Stimulated activated CD8-positive, alpha-beta memory T cell treated with anti-CD3 and anti-CD28 coated beads, Interleukin-4, amount 100 ng/mL, for 1 hour (primary cell): ENCODE results near the gene PPP1R16B.
A peak's percentile ranks its signal among the peaks of the same experiment; 100 is the strongest.

Experiments
- DNase-seq, 2 donors: peaks; one replicate each; pipeline ENCODE4 v3.0.0-alpha.2; 2020; ENCODE audit warnings: low read depth in 2 of 2, low spot score in 1 of 2

The PPP1R16B gene

DNA sequence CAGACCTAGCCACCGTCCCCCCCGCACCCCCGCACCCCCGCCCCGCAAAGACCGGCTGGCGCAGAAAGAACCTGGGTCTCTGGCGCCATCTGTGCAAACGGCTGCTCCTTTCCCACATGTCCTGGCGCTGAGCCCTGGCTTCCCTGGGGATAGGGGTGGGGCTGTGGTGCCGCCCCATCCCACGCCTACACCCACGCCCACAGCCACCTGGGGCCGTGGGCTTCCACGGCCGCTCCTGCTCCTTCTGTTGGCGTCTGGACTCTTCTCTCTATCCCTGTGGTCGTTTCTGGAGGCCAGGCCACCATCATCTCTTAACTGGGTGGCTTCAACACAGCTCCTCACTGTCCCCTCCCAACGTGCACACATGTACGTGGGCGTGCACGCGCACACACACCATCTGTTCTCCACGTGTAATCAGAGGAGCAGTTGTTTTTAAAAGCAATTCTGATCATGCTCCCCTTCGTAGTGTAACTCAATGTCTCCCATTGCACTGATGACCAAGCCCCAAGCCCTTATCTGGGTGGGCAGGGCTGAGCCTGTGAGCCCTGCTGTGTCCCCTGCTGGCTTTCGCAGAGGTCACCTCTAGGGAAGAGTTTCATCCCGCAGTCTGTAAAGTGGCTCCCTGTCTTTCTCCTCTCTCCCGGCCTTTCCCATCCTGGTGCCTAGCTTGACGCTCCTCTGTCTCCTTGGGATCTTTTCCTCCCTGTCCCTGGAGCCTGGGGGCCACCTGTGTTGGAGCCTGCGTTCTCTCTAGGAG lies 88.8 kb downstream of the PPP1R16B start:
- no peak for DNase-seq

DNA sequence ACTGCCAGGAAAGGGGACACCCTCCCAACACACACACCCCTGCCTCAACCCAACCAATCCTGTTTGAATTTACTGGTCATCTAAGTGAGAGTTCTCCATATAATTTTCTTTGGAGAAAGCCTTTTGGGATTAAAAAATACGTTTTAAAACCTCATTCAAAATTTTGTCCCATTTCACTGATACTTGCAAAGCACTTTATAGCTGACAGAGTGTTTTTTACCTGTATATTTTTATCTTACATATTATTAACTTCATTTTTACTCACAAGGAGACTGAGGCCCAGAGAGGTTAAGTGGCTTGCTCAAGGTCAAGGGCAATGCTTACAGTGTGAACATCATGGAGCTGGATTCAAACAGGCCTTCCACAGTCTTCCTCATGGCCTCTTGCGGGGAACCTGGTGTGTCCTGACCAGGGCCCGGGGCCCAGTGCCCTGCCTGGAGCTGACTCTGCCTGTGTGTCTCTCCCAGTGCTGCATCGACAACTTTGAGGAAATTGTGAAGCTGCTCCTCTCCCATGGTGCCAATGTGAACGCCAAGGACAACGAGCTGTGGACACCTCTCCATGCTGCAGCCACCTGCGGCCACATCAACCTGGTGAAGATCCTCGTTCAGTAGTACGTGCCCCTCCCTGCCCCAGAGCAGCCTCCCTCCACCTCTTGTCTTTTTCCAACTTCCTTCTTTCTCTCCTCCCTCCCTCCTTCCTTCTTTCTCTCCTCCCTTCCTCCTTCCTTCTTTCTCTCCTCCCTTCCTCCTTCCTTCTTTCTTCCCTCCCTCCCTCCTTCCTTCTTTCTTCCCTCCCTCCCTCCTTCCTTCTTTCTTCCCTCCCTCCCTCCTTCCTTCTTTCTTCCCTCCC lies 89.8 kb downstream of the PPP1R16B start:
- DNase-seq, result no peak

GRCh38 chr20:38896009-38896594 lies 90.6 kb downstream of the PPP1R16B start:
- no peak for DNase-seq

DNA sequence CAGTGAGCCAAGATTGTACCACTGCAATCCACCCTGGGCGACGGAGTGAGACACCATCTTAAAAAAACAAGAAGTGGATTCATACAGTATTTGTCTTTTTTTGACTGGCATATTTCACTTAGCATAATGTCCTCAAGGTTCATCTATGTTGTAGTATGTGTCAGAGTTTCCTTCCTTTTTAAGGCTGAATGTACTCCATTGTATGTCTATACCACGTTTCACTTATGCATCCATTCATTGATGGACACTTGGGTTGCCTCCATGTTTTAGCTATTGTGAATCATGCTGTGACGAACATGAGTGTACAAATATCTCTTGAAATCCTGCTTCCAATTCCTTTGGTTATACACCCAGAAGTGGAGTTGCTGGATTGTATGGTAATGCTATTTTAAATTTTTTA lies 91.8 kb downstream of the PPP1R16B start:
- no peak for DNase-seq

- DNase-seq, result no peak
These were observed 95.1 kb downstream of the PPP1R16B start for GRCh38 chr20:38900606-38901005.

- DNase-seq, result no peak
These were observed 97.1 kb downstream of the PPP1R16B start for GRCh38 chr20:38902601-38903000.

DNA sequence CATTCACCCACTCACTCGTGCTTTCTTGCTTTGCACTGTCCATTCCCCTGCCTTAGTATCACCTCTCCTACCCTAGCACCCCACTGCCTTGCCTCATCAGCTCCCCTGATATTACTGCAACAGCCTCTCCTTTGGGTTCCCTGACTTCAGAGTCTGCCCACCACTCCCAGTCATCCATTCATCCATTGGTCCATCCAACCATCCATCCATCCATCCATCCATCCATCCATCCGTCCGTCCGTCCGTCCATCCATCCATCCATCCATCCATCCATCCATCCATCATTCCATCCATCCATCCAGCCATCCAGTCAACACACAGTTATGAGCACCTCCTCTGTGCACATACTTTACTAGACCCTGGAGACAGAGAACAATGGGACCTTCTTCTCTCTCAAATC lies 97.8 kb downstream of the PPP1R16B start:
- DNase-seq, result no peak

- DNase-seq, result no peak
These were observed 99.9 kb downstream of the PPP1R16B start for GRCh38 chr20:38905375-38905774.

DNA sequence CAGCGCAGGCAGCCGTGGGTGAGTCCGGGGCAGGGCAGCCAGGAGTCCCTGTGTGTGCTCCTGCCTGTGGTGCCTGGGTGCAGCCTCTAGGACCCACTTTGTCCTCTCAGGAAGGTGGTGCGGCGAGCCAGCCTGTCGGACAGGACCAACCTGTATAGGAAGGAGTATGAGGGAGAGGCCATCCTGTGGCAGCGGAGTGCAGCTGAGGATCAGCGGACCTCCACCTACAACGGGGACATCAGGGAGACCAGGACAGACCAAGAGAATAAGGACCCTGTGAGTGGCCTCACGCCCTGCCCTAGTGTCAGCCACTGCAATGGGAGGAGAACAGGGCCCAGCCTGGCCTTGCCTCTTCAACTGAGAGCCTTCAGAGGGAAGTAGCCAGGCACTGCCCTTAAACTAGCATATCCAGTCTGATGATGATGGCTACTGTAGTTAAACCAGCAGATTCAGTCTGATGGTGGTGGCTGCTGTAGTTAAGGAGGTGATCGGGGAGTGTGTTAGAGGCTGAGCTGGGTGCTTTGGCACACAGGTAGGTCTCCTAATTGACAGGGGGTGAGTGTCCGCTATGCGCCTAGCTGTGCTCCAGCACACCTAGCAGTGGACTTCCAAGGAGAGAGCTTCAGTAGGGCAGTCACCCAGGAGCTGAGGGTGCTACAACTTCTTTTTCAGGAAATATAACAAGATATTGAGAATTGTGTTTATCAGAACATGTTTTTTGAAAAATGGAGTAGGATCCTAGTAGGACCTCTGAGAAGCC lies 102.6 kb downstream of the PPP1R16B start:
- DNase-seq, result no peak

DNA sequence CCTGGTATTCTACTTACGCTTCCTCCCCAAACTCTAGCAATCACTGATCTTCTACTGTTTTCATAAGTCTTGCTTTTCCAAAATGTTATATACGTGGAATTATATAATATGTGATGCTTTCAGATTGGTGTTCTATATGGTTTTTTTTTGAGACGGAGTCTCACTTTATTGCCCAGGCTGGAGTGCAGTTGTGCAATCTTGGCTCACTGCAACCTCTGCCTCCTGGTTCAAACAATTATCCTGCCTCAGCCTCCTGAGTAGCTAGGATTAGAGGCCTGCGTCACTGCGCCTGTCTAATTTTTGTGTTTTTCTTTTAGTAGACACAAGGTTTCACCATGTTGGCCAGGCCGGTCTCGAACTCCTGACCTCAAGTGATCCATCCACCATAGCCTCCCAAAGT lies 109.9 kb downstream of the PPP1R16B start:
- no peak for DNase-seq

GRCh38 chr20:38917657-38918056 lies 112.2 kb downstream of the PPP1R16B start:
- DNase-seq, result no peak

DNA sequence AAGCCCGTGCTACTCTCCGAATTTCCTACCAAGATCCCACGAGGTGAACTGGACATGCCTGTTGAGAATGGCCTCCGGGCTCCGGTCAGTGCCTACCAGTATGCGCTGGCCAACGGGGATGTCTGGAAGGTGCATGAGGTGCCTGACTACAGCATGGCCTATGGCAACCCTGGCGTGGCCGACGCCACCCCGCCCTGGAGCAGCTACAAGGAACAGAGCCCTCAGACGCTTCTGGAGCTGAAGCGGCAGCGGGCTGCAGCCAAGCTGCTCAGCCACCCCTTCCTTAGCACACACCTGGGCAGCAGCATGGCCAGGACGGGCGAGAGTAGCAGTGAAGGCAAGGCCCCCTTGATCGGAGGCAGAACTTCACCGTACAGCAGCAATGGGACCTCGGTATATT lies 112.7 kb downstream of the PPP1R16B start:
- no peak for DNase-seq

DNA sequence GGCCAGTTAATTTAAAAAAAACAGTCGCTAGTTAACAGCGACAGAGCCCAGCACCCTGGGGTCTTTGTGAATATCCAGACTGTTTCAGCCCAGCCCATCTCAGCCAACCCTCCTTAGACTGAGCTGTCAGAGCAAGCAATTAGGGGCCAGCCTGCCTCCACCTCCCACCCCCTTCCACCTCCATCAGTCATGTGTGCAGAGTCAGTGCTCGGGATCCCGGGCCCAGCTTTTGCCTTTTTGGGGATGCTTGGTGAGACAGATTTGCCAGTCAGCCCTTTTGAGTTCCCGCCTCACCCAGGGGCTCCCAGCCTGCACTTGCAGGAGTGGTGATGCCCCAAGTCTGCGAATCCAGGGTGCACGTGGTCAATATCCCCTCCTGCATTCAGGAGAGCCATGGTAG lies 114.2 kb downstream of the PPP1R16B start:
- DNase-seq, result no peak

GRCh38 chr20:38920411-38920810 lies 114.9 kb downstream of the PPP1R16B start:
- DNase-seq, result no peak

DNA sequence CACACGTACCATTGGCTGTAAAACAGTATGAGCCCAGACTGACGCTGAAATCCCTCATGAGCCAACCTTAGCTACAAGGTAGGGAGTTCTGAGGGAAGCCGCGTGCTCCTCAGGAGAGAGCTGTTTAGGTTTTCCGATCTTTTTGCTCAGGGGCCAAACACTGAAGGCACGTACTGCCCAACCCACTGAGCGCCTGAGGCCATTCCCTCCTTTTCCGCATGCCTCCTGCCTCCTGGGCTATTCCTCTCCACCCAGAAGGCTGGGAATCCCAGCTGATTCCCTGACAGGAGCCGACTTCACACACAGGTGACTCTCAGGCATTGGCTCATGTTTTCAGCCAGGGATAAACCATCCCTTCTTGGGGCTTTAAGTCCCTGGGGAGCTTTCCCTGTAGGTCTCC lies 115.4 kb downstream of the PPP1R16B start:
- no peak for DNase-seq

- no peak for DNase-seq
These were observed 119.2 kb downstream of the PPP1R16B start for GRCh38 chr20:38924718-38925117.

- peak; percentile 75 to 82 for DNase-seq
These were observed 120.8 kb downstream of the PPP1R16B start, which contains the start of gene FAM83D for GRCh38 chr20:38926142-38926933. TSS of gene FAM83D (plus strand) at chr20:38926417. CDS start at chr20:38926443, 26 bp downstream.

DNA sequence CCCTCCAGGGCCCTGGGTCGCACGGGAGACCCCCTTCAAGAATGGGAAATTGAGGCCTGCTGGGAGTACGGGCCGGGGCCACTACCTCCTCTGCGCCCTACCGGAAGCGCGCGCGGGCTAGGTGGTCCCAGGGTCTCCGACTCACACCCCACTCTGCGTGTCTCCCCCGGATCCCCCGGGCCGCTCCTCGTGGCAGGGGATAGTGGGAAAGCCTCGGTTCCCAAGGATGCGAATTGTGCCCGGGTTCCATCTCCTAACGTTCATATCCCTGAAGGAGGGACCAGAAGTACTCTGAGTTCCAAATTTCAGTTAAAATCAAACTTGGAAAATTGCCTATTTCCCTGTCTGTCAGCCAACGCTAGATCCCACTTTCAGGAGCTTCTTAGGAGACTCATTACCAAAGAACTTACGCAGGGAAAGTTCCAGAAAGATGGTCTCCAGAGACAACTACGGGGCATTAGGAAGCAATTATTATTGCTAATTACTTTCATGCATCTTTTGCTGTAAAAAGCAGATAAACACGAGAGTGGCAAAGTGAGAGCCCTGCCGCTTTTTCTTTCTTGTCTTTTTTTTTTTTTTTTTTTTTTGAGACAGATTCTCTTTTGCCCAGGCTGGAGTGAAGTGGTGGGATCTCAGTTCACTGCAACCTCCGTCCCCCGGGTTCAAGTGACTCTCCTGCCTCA lies 121.6 kb downstream of the PPP1R16B start:
- no peak for DNase-seq

GRCh38 chr20:38927902-38928578 lies 122.5 kb downstream of the PPP1R16B start:
- DNase-seq, result no peak
